Erythroblast (primary cell): Measurements from ENCODE around the gene SMC1B.

Source experiments
- GATA1 ChIP-seq: IDR thresholded peaks from 2 replicates; pipeline ENCODE4 v1.6.1; 2011; ENCODE audit warnings: low read depth, mild to moderate bottlenecking, control low read depth, low read length, moderate library complexity
- POLR2A ChIP-seq: IDR thresholded peaks from 2 replicates; pipeline ENCODE4 v1.6.1; 2011; ENCODE audit warnings: mild to moderate bottlenecking, low read length

DNA sequence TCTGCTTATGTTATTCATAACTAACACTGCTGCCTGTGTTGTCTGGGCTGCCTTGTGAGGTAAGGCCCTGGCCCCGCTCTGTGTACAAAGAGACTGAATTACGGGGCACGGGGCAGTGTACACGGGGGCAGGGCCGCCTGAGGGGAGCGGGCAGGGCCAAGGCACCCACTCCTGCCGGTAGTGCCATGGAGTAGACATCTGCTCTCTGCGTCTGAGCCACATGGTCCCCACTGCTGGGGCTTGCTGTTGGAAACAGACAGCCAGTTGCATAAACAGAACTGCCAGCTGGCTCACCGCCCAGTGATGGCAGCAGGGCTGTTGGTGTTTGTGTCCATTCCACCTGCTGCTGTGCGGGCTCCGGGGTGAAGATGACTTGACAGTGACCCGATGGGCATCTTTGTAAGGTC is 83.9 kb downstream of the SMC1B start:
- TF ChIP-seq POLR2A (no peak), GATA1 (no peak)
